ENCODE results near the gene SIAE.

- no peak for TF ChIP-seq PATZ1 (CRISPR knock-in tag; IDR thresholded peaks at IDR 0.05; ENCODE audit: borderline replicate concordance)
- no peak for TF ChIP-seq RARB (CRISPR knock-in tag; IDR thresholded peaks at IDR 0.05)
- TF ChIP-seq, protein P1, sequence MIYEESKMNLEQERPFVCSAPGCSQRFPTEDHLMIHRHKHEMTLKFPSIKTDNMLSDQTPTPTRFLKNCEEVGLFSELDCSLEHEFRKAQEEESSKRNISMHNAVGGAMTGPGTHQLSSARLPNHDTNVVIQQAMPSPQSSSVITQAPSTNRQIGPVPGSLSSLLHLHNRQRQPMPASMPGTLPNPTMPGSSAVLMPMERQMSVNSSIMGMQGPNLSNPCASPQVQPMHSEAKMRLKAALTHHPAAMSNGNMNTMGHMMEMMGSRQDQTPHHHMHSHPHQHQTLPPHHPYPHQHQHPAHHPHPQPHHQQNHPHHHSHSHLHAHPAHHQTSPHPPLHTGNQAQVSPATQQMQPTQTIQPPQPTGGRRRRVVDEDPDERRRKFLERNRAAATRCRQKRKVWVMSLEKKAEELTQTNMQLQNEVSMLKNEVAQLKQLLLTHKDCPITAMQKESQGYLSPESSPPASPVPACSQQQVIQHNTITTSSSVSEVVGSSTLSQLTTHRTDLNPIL (CRISPR knock-in tag; IDR thresholded peaks at IDR 0.05; ENCODE audit: low read depth), result no peak
- TF ChIP-seq BACH2 (CRISPR knock-in tag; IDR thresholded peaks at IDR 0.05; ENCODE audit: borderline replicate concordance), result no peak
- no peak for TF ChIP-seq ZNF70 (CRISPR knock-in tag; IDR thresholded peaks at IDR 0.05)
Observed at GRCh38 chr11:124648610-124649009, 24.9 kb downstream of the SIAE start.

All from SK-N-SH treated with all-trans-retinoic acid at 6 μM for 48 hours (cell line).